ENCODE measurements around the gene MACC1.

MACC1 gene

DNA sequence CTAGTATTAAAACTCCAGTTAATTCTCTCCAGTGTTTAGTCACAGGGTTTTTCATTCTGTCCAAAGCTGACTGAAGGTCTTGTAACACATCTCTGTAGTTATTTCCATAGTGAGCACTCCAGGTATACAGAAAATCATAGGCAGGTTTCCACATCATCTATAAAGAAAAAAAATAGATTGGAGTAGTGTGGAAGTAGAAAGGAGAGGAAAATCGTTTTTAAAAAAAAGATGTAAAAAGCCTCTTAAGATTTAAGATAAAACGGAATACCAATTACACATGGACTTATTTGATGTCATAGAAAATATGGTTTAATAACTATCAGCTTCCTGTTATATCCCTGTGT lies 76.2 kb downstream of the MACC1 start:
- Histone ChIP-seq H3K27me3 (replicated peaks) (no peaks in the 10 kb centered on the region), H3K27ac (no peak overlapping the region), H3K4me3 (ENCODE audit: low read depth, low read length) (no peak overlapping the region), H3K36me3 (replicated peaks) (no peaks in the 10 kb centered on the region)
- in situ Hi-C loops (cut with HindIII; ENCODE audit: low pct_ligation_motif_present, low sequenced_read_pairs), result no loop called here
- DNase-seq, result no peak
- TF ChIP-seq CTCF (IDR thresholded peaks at IDR 0.05; ENCODE audit: low read depth, low read length, missing control alignments), result no peak

GRCh38 chr7:20140291-20141001 lies 76.7 kb downstream of the MACC1 start:
- Histone ChIP-seq H3K27ac (no peak overlapping the region), H3K4me3 (ENCODE audit: low read depth, low read length) (no peak overlapping the region), H3K36me3 (replicated peaks) (no peaks in the 10 kb centered on the region), H3K27me3 (replicated peaks) (no peaks in the 10 kb centered on the region)
- TF ChIP-seq CTCF (IDR thresholded peaks at IDR 0.05; ENCODE audit: low read depth, low read length, missing control alignments), result no peak
- no peak for DNase-seq
- in situ Hi-C loops (cut with HindIII; ENCODE audit: low pct_ligation_motif_present, low sequenced_read_pairs), result no loop called here

- in situ Hi-C loops (cut with HindIII; ENCODE audit: low pct_ligation_motif_present, low sequenced_read_pairs), result no loop called here
- no peak for DNase-seq
- TF ChIP-seq CTCF (IDR thresholded peaks at IDR 0.05; ENCODE audit: low read depth, low read length, missing control alignments), result no peak
These were observed 80.5 kb downstream of the MACC1 start for GRCh38 chr7:20136647-20137046.

GRCh38 chr7:20133803-20134202 lies 83.4 kb downstream of the MACC1 start:
- no peak for TF ChIP-seq CTCF (IDR thresholded peaks at IDR 0.05; ENCODE audit: low read depth, low read length, missing control alignments)
- Histone ChIP-seq H3K4me3 (ENCODE audit: low read depth, low read length) (no peak overlapping the region), H3K27ac (no peak overlapping the region), H3K27me3 (replicated peaks) (no peaks in the 10 kb centered on the region), H3K36me3 (replicated peaks) (no peaks in the 10 kb centered on the region)
- DNase-seq, result no peak
- in situ Hi-C loops (cut with HindIII; ENCODE audit: low pct_ligation_motif_present, low sequenced_read_pairs), result no loop called here

More at GRCh38 chr7:20136647-20137046, 80.5 kb downstream of the MACC1 start:
- no peaks in the 10 kb centered on the region for H3K27me3 ChIP-seq (replicated peaks)
- no peak overlapping the region for H3K27ac ChIP-seq
- H3K4me3 ChIP-seq (ENCODE audit: low read depth, low read length), result no peak overlapping the region
- no peaks in the 10 kb centered on the region for H3K36me3 ChIP-seq (replicated peaks)

GRCh38 chr7:20132585-20132984 lies 84.6 kb downstream of the MACC1 start:
- no peaks in the 10 kb centered on the region for H3K36me3 ChIP-seq (replicated peaks)
- H3K27me3 ChIP-seq (replicated peaks), result no peaks in the 10 kb centered on the region
- in situ Hi-C loops (cut with HindIII; ENCODE audit: low pct_ligation_motif_present, low sequenced_read_pairs), result no loop called here
- no peak for TF ChIP-seq CTCF (IDR thresholded peaks at IDR 0.05; ENCODE audit: low read depth, low read length, missing control alignments)
- H3K27ac ChIP-seq, result no peak overlapping the region
- H3K4me3 ChIP-seq (ENCODE audit: low read depth, low read length), result no peak overlapping the region
- no peak for DNase-seq

GRCh38 chr7:20131776-20132175 lies 85.4 kb downstream of the MACC1 start:
- in situ Hi-C loops (cut with HindIII; ENCODE audit: low pct_ligation_motif_present, low sequenced_read_pairs), result no loop called here
- no peak for DNase-seq
- Histone ChIP-seq H3K27ac (no peak overlapping the region), H3K4me3 (ENCODE audit: low read depth, low read length) (no peak overlapping the region), H3K27me3 (replicated peaks) (no peaks in the 10 kb centered on the region), H3K36me3 (replicated peaks) (no peaks in the 10 kb centered on the region)
- TF ChIP-seq CTCF (IDR thresholded peaks at IDR 0.05; ENCODE audit: low read depth, low read length, missing control alignments), result no peak
